GM10847 (cell line): ENCODE data around the gene KRTAP9-7.

Source experiments
- POLR2A ChIP-seq: IDR thresholded peaks from 2 replicates; pipeline ENCODE4 v1.6.1; 2011; ENCODE audit not compliant: insufficient read length; ENCODE audit errors: extremely low read depth

KRTAP9-7 gene

DNA sequence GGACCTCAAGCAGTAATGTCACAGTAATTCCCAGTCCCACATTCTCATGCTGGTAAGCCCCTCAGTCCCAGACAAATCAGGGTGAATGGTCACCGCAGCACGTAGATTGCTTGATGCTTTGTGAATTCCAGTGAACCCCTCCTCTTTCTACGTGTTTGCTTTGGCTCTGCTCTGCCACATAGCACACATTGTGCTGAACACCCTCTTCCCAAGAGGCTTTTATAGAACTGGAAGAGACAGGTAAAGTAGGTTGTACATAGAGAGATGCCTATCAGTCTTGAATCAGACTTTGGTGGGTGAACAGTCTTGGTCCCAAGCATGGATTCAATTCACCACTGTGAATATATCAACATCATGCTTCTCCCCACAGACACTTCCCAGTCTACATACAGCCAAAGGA, 10.9 kb upstream of the KRTAP9-7 start:
- no peak for TF ChIP-seq POLR2A

DNA sequence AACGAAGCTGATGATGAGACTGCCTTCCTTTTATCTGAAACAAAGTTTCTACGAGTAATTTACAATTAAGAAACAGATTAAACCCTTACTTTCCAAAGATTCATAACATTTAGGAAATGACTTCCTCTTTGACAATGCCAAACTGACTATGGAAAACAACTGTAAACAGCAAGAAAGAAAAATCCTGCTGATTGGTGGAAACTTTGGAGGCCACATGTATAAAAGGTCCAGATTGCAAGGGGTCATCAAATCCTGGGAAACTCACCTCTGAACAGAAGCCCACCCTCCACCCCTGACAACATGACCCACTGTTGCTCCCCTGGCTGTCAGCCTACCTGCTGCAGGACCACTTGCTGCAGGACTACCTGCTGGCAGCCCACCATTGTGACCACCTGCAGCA, 10.4 kb upstream of the KRTAP9-7 start, which contains the start of gene KRTAP9-6:
Gene KRTAP9-6 (plus strand): TSS at position 301 of the 400 bp plus-strand sequence. CDS start 0 bp downstream, at position 301.
- TF ChIP-seq POLR2A = no peak

DNA sequence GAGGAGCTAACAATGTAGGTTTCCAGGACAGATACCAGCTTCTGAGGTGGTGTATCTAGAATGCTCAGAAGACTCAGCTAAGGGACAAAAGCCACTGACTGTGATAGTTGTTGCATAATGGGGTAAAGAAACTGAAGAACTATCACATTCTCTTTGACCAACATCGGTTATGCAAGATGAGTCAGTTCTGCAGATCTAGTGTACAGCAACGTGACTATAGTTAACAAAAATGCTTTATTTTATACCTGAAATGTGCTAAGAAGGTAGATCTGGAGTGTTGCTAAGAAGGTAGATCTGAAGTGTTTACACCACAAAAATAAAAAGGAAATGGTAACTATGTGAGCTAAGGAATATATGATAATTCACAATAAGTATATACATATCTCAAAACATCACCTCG, 7.8 kb upstream of the KRTAP9-7 start:
- no peak for TF ChIP-seq POLR2A

DNA sequence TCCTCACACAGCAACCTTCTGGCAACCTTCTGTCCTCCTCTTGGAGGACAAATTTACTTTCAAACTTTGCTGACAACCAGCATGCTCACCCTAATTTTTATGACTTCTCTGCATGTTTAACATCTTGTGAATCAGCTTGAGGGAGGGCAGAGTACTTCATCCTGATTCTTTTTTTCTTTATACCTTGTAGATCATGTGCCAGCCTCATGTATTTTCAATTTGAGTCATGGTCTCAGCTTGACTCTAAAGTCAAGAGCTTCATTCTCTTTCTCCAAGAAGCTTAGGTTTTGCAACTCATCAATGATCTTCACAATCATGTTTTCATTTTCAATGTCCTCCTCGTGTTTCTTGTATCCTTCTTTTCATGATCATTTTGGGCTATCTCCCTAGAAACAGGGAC, 3.6 kb upstream of the KRTAP9-7 start:
- no peak for TF ChIP-seq POLR2A

DNA sequence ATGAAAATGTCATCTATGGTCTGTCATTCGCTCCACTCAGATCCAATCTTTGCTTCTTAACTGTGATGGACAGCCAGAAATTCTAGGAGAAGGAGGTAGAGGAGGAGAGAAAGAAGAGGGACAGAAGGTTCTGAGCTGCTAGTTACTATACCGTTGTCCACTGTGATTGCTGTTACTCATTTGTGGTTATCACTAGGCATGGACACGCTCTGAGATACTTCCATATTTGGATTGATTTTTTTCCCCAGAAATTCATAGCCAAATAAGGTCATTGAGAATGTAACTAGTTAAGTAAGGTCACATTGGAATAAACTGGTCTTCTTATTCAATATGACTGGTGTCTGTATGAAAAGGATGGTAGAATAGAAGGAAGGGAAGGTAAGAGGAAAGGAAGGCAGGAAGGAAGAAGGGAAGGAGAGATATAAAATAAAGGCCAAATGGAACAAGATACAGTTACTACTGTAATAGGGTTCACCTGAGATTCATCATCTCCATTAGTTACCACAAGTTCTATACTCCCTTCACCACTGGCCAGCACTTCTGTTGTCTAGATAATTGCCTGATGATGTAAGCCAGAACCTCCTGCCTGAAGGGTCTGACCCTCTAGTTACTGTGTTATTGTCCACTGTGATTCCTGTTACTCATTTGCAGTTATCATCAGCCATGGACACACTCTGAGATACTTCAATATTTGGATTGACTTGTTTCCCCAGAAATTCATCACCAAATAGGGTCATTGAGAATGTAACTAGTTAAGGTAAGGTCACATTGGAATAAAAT, 2.9 kb downstream of the KRTAP9-7 start:
- no peak for TF ChIP-seq POLR2A

DNA sequence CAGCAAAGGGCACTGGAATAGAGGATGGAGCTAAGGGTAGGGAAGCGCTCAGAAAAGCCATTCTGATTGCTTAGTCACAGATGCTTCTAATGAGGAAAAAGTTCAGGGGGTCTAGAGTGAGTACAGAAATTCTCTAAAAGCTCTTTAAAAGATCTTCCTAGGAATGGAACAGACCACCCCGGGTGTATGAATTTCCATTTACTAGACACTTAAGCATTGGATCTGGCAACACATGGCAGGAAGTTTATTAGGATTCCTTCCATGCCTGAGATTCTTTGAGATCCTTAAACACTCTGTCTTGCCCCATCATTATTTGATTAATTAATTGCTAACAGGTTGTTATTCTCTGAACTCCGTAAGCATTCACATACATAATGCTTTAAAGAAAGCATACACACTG, 8.5 kb downstream of the KRTAP9-7 start:
- no peak for TF ChIP-seq POLR2A

DNA sequence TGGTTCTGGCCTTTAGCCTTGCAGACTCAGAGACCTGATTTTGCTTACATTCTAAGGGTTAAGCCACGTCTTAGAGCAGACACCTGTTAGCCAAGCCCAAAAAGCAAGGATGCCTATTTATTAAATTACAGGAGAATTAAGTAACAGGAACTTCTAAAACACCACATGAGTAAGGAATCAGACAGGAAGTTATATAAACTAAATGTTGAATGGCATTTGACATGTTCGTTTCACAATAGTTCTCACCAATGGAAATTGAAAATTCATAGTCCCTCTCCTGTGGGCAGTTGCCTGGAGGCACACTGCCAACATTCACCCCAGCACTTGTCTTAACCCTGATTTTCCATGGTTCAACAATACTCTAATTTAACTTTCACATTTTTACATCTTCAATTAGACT, 9.0 kb downstream of the KRTAP9-7 start:
- TF ChIP-seq POLR2A = no peak

DNA sequence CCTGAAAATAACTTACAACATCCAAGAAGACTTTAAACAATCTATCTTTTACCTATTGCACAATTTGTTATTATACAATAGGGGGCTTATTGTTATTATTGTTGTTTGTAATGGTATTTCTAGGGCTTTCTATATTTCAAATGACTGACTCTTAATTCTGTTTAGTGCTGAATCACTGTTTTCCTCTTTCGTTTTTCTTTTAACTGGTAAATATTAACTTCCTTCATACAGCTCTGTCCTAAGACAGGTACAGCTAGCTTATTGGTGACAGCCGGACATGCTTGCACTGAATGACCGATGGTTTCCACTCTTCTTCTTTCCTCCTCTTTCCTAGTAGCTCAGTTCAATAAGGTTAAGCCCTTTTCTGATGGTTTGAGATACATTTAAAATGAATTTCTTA, 11.6 kb downstream of the KRTAP9-7 start:
- TF ChIP-seq POLR2A = no peak

DNA sequence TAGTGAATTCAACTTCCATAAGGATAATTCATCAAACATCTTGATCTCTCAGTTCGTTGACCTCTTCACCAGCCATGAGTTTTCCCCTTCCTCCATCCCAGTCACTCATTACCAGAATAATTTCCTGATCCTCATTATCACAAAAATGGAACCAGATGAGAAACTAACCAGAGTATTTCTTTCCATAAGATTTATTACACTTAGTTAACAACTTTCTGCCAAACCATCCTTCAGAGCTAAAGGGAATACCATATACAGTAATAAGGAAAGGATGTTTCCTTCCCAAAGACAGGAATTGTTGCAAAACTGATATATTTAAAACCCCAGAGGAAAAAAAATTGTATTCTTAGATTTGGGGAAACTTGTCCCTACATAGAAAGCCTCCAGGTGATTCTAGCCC, 18.5 kb downstream of the KRTAP9-7 start:
- TF ChIP-seq POLR2A = no peak

DNA sequence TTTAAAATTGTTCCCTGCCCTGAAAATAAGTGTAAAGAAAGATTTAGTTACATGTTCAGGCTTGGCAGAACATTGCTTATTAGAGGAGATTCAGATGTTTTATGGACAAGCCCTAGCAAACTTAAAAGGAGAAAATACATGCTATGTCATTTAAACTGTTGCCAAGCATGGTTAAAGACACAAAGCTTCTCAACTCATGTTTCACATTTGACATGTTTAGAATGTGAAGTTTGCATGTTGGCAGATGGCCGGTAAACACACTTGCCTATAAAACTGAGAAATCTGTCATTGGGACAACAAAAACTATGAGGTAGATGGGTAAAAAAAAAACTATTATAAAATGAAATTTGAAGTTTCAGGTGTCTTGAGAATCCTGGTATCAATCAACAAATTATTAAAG, 21.3 kb downstream of the KRTAP9-7 start:
- TF ChIP-seq POLR2A = no peak

DNA sequence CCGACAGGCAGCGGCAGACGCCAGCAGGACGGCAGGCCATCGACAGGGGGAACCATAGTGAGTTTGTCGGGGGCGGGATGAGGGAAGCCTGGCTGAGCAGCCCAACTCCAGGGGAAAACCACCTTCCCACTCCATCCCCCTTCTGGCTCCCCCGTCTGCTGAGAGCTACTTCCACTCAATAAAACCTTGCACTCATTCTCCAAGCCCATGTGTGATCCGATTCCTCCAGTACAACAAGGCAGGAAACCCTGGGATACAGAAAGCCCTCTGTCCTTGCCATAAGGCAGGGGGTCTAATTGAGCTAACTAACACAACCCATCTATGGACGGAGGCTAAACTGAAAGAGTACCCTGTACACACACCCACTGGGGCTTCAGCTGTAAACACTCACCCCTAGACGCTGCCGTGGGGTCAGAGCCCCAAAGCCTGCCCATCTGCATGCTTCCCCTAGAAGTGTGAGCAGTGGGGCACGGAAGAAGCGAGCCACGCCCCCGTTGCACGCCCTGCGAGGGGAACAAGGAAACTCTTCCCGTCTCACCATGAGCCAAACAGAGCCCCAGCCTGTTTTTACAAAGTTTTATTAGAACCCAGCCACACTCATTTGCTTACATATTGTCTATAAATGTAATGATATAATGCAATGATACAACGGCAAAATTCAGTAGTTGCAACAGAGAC, 23.1 kb downstream of the KRTAP9-7 start:
- TF ChIP-seq POLR2A = no peak

DNA sequence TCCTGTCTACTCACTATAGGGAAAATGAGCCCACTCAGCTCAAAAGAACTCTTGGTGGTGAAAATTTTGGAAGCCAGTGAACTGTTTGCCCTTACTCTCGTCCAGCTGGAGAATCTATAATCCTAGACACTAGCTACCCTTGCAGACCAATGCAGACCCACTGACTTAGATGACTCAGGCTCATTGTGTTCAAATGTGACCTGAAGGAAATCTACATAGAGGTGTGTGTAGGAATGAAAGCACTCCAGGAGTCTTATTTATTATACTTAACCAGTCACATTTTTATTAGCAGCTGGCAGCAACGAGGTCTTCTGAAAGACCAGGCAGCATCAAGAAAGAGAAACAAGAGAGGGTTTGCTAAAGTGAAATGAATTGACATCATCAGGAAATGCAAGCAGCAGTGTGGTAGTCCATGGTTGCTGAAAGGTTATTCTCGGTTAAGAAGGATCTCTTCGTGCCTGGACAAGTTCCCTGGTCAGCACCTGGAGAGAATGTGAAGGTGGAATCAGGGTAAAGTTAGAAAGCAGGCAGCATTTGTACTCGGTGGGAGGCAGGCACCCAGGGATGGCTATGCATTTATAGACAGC, 25.8 kb downstream of the KRTAP9-7 start:
- TF ChIP-seq POLR2A = no peak

DNA sequence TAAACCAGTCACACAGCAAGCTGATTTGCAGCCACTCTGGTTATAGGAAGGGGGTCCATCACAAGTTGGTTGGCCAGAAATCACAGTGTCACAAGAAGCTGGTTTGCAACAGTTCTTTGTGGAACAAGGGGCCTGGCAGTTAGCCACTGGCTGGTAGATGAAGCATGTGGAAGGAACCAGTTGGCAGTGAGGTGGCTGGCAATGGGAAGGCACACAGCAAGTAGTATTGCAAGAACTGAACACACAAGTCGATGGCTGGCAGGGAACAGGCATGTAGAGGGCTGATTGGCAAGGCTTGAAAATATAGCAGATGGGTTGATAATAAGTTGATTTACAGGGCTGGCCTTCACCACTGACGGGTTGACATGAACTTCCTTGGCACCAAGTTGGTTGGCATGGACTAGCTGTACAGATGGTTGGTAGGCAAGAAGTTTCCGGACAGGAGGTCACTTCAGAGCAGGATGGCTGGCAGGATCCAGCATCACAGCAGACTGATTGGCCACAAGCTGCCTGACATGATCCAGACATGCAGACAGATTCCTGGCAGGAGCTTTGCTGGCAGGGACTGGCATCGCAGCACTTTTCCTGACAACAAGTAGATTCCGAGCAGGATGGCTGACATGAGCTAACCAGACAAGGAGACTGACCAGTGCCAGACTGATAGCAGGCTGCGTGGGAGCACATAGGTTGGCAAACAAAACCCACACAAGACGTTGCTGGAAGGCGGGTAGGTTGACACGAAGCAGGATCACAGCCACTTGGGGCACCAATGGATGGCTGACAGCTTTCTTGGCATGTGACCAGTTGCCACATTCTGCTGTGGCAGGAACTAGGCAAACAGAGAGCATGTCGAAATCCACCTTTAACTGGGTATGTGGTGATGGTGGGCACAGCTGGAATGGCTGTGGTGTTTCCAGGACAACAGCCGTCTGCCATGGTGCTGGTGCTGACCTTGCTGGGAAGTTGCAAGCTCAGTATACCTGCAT, 26.7 kb downstream of the KRTAP9-7 start, which contains the start of gene KRTAP29-1:
Gene KRTAP29-1 (minus strand): TSS at position 936 of the 986 bp plus-strand sequence. CDS start 0 bp downstream, at position 936.
- no peak for TF ChIP-seq POLR2A

DNA sequence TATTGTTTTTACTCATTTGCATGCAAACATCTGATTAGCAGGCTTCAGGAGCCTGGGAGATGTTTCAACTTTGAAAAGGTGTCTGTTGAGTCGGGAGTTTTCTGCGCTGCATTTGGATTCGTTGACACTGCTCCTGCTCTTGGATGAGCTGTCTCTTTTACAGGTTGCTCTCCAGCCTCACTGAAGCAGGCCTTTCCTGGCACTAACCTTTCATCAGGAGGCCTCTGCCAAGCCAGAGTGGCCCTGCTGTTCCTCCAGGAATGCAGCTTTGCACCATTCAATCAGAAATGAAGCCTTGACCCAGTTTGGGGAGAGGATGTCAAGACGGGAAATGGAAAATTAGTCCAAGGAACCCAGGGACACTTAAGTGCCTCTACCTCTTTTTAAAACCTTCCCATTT, 27.5 kb downstream of the KRTAP9-7 start:
- TF ChIP-seq POLR2A = no peak

DNA sequence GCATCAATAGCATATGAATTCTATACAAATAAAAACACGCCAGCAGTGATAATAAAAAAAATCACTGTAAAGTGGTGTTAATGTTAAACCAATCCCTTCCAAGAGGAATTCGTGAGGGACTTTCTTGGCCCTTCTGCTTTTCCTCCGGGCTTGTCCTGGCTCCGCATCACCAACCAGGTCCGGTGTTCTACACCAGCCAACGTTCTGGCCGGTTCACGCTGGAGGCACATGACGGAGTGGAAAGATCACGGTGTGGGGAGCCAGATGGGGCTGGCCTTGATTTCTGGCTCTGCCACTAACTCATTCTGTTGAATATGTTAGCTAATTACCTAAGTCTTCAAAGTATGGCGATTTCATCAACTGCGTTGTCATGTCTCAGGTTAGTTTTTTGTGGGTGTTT, 28.6 kb downstream of the KRTAP9-7 start:
- no peak for TF ChIP-seq POLR2A
